Hepatocyte (in vitro differentiated cells): ENCODE results near the gene NPIPA1. TPM values are rescaled to one million over a fixed set of nuclear protein-coding genes. Genes with fewer than 3 reads are reported as not detected.
A peak's percentile ranks its signal among the peaks of the same experiment; 100 is the strongest.
"Not testable (repeated sequence)": the region's sequence is repeated elsewhere in the genome, so short reads cannot be mapped to it uniquely, and the experiment has no call there.

ENCODE experiments used
- DNase-seq: peaks from one replicate; pipeline ENCODE4 v3.0.0-alpha.2; 2016; ENCODE audit warnings: low spot score
- H2AFZ ChIP-seq: fragments of 200-600 bp; sonication (generic); 2 replicates; pipeline ENCODE4 v1.6.0; 2016; ENCODE audit warnings: antibody characterized with exemption, mild to moderate bottlenecking
- H3K27ac ChIP-seq: fragments of 200-600 bp; sonication (generic); 2 replicates; pipeline ENCODE4 v1.5.1; 2016; ENCODE audit warnings: mild to moderate bottlenecking
- H3K27me3 ChIP-seq: fragments of 200-600 bp; sonication (generic); 2 replicates; pipeline ENCODE4 v1.6.1; 2016
- H3K36me3 ChIP-seq: fragments of 200-600 bp; sonication (generic); replicated peaks from 2 replicates; pipeline ENCODE4 v1.5.1; 2016; ENCODE audit warnings: low read depth; ENCODE audit not compliant: insufficient read depth
- H3K4me1 ChIP-seq: fragments of 200-600 bp; sonication (generic); 2 replicates; pipeline ENCODE4 v1.5.1; 2016; ENCODE audit warnings: mild to moderate bottlenecking, moderate library complexity; ENCODE audit not compliant: insufficient read depth
- H3K4me2 ChIP-seq: fragments of 200-600 bp; sonication (generic); 2 replicates; pipeline ENCODE4 v1.6.0; 2016
- H3K4me3 ChIP-seq: fragments of 200-600 bp; sonication (generic); 2 replicates; pipeline ENCODE4 v1.5.1; 2016; ENCODE audit warnings: mild to moderate bottlenecking
- H3K79me2 ChIP-seq: fragments of 200-600 bp; sonication (generic); 2 replicates; pipeline ENCODE4 v1.6.0; 2017; ENCODE audit warnings: mild to moderate bottlenecking
- H3K9me2 ChIP-seq: fragments of 200-600 bp; sonication (generic); replicated peaks from 2 replicates; pipeline ENCODE4 v1.6.0; 2017; ENCODE audit warnings: mild to moderate bottlenecking; ENCODE audit not compliant: insufficient read depth
- H3K9me3 ChIP-seq: fragments of 200-600 bp; sonication (generic); 2 replicates; pipeline ENCODE4 v1.5.1; 2016; ENCODE audit warnings: low read depth, mild to moderate bottlenecking
- H4K20me1 ChIP-seq: fragments of 200-600 bp; sonication (generic); 2 replicates; pipeline ENCODE4 v1.6.0; 2016; ENCODE audit warnings: mild to moderate bottlenecking; ENCODE audit not compliant: insufficient read depth, poor library complexity, severe bottlenecking
- WGBS: methylation state at CpG from one replicate; pipeline ENCODE4 v1.1.6; 2016; ENCODE audit warnings: low lambda C conversion rate; ENCODE audit errors: missing lambda C conversion rate; 5-methylcytosine and 5-hydroxymethylcytosine counted together
- polyA plus RNA-seq: library from polyadenylated mRNA; unstranded; fragments of >200 nt; fragmentation: Nextera tagmentation; extraction: Ambion mirVana; gene quantifications from 2 replicates; pipeline ENCODE4 v1.2.1, GENCODE V29; 2016
- total RNA-seq: library from RNA; depleted of rRNA; stranded (reverse); fragments of >200 nt; gene quantifications from 2 replicates; pipeline ENCODE4 v1.2.3, GENCODE V29; 2014

NPIPA1 gene
- total and polyA plus RNA-seq, 2 experiments from 2014 or later = 42.8 to 47.5 TPM

DNA sequence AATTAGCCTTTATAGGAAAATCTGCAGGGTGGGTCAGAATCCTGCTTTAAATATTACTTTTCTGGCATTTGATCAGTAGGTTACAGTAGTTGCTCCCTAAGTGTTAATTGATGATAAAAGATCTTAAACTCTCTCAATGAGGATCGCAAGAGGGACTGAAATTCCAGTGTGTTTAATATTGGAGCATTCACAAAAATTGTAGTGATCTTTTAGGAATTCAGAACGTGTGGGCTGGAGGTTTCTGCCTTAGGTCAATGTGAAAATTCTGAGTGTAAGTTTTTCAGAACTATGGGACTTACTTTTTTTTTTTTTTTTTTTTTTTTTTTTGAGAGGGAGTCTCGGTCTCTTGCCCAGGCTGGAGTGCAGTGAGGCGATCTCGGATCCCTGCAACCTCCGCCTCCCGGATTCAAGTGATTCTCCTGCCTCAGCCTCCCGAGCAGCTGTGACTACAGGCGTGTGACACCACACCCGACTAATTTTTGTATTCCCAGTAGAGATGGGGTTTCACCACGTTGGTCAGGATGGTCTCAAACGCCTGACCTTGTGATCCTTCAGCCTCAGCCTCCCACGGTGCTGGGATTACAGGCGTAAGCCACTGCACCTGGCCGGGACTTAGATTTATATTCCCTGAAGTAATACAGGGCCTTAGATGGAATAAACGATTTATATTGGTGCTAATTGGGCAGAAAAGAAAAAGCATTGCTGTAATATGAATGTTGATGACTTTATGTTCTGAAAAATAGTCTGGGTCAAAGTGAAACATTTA, 39.9 kb downstream of the NPIPA1 start:
- peak overlapping the region; percentile 86 for H3K4me3 ChIP-seq
- H3K9me3 ChIP-seq = not testable (repeated sequence)
- WGBS = 84% methylated on average over 15 of the region's 16 CpGs

DNA sequence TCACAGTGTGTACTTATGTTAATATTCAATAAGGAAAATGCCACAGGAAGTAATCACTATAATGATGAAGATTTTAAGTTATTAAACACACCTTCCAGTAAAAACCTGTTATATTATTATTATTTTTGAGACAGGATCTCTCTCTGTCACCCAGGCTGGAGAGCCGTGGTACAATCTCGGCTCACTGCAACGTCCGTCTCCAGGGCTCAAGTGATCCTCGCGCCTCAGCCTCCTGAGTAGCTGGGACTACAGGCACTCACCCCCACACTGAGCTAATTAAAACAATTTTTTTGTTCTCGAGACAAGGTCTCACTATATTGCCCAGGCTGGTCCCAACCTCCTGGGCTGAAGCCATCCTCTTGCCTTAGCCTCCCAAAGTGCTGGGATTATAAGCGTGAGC, 41.0 kb downstream of the NPIPA1 start:
- DNase-seq, H2AFZ ChIP-seq, H3K9me3 ChIP-seq, H3K36me3 ChIP-seq, H3K9me2 ChIP-seq, H3K27me3 ChIP-seq, H3K4me3 ChIP-seq: not testable (repeated sequence)
- H3K4me1 ChIP-seq = peaks cover 41% of the 10 kb centered on the region
- WGBS = 93% methylated on average over 8 of the region's 8 CpGs
- H4K20me1 ChIP-seq = peaks cover 71% of the 10 kb centered on the region
- peak overlapping the region; percentile 49 for H3K27ac ChIP-seq
- H3K79me2 ChIP-seq = peaks cover 81% of the 10 kb centered on the region
- H3K4me2 ChIP-seq = peak overlapping the region; percentile 62

More for the DNA sequence above, 39.9 kb downstream of the NPIPA1 start:
- Histone ChIP-seq H3K79me2 (peaks cover 72% of the 10 kb centered on the region), H3K4me1 (peaks cover 37% of the 10 kb centered on the region), H4K20me1 (peaks cover 61% of the 10 kb centered on the region), H3K4me2 (peak overlapping the region; percentile 87)
- H3K27me3 ChIP-seq, H3K9me2 ChIP-seq, H3K36me3 ChIP-seq, H3K27ac ChIP-seq, DNase-seq, H2AFZ ChIP-seq: not testable (repeated sequence)

DNA sequence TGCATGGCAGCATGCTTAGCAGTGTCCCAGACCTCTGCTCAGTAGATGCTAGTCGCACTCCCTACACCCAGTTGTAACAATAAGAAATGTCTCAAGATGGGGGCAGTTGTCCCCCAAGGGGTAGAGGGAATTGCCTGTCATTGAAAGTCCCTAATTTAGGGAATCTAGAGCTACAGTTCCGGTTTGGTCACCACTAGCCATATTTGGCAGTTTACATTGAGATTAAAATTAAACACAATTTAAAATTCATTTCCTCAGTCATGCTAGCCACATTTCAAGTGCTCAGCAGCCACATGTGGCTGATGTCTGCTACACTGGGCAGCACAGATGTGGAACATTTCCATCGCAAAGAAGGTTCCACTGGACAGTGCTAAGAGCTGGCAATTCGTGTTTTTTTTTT, 41.7 kb downstream of the NPIPA1 start:
- not testable (repeated sequence) for H3K4me3 ChIP-seq, H3K9me2 ChIP-seq, H3K9me3 ChIP-seq, H2AFZ ChIP-seq, H3K27me3 ChIP-seq, H3K36me3 ChIP-seq, DNase-seq
- Histone ChIP-seq H3K27ac (peak overlapping the region; percentile 49), H3K79me2 (peaks cover 87% of the 10 kb centered on the region), H3K4me1 (peaks cover 41% of the 10 kb centered on the region), H4K20me1 (peaks cover 76% of the 10 kb centered on the region), H3K4me2 (peak overlapping the region; percentile 62)
- WGBS = 88% methylated on average over 4 of the region's 4 CpGs

DNA sequence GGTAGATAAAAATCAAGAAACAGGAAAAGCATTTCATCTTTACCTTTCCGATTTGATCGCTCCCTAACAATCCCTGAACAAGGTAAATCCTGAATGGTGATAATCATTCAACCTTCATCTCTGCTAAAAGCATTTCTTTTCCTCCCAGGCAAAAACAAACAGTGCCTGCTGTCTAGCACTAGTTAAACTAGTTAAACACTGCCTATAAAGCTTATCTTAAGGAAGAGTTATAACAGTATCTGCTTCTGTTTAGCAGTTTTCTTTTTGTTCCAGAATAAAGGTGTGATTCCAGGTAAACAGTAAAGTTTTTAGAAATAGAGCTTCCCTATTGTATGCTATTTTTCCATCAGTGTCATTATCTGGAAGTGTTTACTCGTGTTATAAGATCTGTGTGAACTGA, 44.0 kb downstream of the NPIPA1 start:
- H3K36me3 ChIP-seq, H2AFZ ChIP-seq, H3K9me2 ChIP-seq, DNase-seq, H3K4me3 ChIP-seq, H3K9me3 ChIP-seq, H3K27me3 ChIP-seq: not testable (repeated sequence)
- Histone ChIP-seq H3K79me2 (peaks cover 93% of the 10 kb centered on the region), H3K27ac (peak overlapping the region; percentile 79), H3K4me1 (peaks cover 41% of the 10 kb centered on the region), H4K20me1 (peaks cover 87% of the 10 kb centered on the region), H3K4me2 (peak overlapping the region; percentile 62)
- WGBS = 46% methylated on average over 3 of the region's 3 CpGs

DNA sequence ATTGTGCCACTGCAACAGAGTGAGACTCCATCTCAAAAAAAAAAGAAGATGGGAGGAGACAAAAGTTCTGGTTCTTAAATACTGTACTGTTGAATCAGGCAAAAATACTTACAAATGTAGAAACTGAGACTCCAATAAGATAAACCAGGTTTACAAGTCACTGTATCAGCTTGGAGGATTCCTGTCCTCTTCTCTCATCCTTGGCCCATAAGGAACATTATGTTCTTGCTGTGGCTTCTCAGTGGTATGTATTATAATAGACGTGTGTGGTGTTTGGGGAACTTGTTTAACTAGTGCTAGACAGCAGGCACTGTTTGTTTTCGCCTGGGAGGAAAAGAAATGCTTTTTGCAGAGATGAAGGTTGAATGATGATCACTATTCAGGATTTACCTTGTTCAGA, 45.3 kb downstream of the NPIPA1 start:
- H4K20me1 ChIP-seq = peaks cover 87% of the 10 kb centered on the region
- not testable (repeated sequence) for H3K36me3 ChIP-seq

DNA sequence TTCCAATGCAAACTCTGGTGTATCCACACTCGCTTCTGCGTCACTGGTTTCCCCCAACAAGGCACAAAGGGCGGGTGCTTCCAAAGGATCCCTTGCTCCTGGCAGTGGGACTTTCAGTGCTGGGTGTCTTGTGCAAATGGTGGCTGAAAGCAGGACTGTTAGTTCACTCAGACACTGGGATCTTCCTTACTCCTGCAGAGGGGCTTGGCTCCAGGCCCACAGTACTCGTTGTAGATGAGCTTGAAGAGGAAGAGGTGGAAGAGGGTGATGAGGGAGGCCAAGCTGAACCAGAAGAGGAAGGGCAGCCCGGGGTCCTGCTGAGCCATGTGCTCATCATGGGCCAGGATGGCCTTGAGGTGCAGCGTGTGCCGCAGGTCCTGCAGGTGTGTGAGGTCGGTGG, 50.8 kb downstream of the NPIPA1 start:
- not testable (repeated sequence) for H3K9me3 ChIP-seq, H3K4me2 ChIP-seq, DNase-seq, H3K4me1 ChIP-seq, H3K27ac ChIP-seq, H2AFZ ChIP-seq, H3K27me3 ChIP-seq, H3K36me3 ChIP-seq, H3K4me3 ChIP-seq, H3K9me2 ChIP-seq
- WGBS = 96% methylated on average over 8 of the region's 8 CpGs
- peaks cover 86% of the 10 kb centered on the region for H3K79me2 ChIP-seq
- peaks cover 79% of the 10 kb centered on the region for H4K20me1 ChIP-seq

More for the DNA sequence above, 45.3 kb downstream of the NPIPA1 start:
- not testable (repeated sequence) for DNase-seq, H3K9me3 ChIP-seq, H3K4me3 ChIP-seq, H3K9me2 ChIP-seq, H2AFZ ChIP-seq, H3K27me3 ChIP-seq
- Histone ChIP-seq H3K27ac (peak overlapping the region; percentile 79), H3K4me1 (peaks cover 41% of the 10 kb centered on the region), H3K4me2 (peak overlapping the region; percentile 62), H3K79me2 (peaks cover 93% of the 10 kb centered on the region)
- 0% methylated on average over 1 of the region's 2 CpGs for WGBS

DNA sequence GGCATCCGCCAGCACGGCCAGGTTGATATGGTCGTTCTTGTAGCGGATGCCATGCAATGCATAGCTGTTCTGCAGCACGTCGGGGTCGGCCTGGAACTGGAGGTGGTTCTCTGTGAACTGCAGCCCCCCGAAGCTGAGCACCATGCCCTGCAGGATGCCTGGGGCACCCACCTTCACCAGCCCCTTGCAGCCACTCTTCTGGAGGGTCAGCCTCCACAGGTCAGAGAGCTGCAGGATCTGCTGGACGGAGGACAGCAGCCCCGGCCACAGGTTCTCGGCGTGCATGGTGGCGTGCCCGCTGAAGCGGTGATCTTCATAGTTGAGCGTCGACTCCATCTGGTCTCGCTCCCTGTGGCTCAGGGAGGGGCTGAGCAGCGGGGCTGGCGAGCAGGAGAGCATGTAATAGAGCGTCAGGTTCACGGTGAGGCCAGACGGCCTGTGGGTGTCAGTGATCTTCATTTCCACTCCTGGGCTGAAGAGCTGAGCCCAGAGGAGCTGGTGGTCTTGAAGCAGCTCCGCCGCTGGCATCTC, 51.5 kb downstream of the NPIPA1 start:
- H3K27me3 ChIP-seq, H3K9me3 ChIP-seq, H3K9me2 ChIP-seq, H3K36me3 ChIP-seq, H3K4me2 ChIP-seq, H3K4me3 ChIP-seq, DNase-seq, H3K27ac ChIP-seq, H3K4me1 ChIP-seq, H2AFZ ChIP-seq: not testable (repeated sequence)
- 95% methylated on average over 25 of the region's 25 CpGs for WGBS
- peaks cover 79% of the 10 kb centered on the region for H4K20me1 ChIP-seq
- peaks cover 86% of the 10 kb centered on the region for H3K79me2 ChIP-seq

DNA sequence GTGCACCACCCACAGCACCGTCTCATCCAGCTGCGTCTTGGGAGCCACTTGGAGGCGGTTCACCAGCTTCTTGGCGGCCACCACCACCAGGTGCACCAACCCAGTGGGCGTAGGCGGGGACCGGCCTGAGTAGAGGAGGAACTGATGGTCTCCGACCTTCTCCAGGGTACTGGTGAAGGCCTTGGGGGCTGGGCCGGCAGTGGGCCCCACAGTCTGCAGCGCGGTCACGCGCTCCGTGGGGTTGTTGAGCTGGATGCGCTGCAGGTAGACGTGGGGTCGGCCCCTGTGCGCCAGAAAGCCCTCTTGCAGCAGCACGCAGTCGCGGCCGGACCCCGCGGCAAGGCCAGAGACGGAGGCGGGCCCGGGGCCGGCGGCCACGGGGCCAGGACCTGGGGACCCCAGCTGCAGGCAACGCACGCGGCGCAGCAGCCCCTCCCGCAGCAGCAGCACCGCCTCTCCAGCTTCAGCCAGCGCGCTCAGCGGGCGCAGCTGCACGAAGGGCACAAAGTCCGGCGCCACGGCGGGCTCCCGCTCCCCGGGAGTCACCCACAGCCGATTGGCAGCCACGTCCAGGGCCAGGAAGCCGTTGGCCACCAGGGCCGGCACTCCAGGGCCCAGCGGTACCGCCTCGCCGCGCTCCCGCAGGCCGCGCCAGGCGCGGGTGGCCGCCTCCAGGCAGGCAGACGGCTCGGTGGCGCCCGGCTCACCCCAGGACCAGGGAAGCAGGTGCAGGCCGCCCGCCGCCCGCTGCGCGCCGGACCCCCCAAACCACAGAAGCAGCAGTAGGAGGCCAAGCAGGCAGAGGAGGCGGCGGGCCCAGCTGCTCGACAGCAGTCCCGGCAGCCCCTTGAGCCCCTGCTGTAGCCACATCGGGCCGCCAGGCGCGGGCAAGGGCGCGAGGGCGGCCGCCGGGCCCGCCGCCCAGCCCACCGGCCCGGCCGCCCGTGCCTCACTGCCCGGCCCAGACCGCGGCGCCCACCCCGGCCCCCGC, 52.3 kb downstream of the NPIPA1 start:
- not testable (repeated sequence) for H3K27me3 ChIP-seq, H3K36me3 ChIP-seq, DNase-seq, H3K9me2 ChIP-seq, H3K4me1 ChIP-seq, H3K4me2 ChIP-seq, H3K4me3 ChIP-seq, H3K27ac ChIP-seq, H2AFZ ChIP-seq, H3K9me3 ChIP-seq
- WGBS = 97% methylated on average over 71 of the region's 98 CpGs
- Histone ChIP-seq H3K79me2 (peaks cover 89% of the 10 kb centered on the region), H4K20me1 (peaks cover 83% of the 10 kb centered on the region)
